GM12874 (cell line): ENCODE measurements around the gene SYNRG.

Source experiments
- TF ChIP-seq, protein P1 (sequence below): IDR thresholded peaks from 2 replicates; pipeline ENCODE4 v1.5.1; 2011; ENCODE audit warnings: low read depth, mild to moderate bottlenecking, control low read depth, low read length, moderate library complexity; ENCODE audit not compliant: insufficient read depth

Gene SYNRG, protein sequence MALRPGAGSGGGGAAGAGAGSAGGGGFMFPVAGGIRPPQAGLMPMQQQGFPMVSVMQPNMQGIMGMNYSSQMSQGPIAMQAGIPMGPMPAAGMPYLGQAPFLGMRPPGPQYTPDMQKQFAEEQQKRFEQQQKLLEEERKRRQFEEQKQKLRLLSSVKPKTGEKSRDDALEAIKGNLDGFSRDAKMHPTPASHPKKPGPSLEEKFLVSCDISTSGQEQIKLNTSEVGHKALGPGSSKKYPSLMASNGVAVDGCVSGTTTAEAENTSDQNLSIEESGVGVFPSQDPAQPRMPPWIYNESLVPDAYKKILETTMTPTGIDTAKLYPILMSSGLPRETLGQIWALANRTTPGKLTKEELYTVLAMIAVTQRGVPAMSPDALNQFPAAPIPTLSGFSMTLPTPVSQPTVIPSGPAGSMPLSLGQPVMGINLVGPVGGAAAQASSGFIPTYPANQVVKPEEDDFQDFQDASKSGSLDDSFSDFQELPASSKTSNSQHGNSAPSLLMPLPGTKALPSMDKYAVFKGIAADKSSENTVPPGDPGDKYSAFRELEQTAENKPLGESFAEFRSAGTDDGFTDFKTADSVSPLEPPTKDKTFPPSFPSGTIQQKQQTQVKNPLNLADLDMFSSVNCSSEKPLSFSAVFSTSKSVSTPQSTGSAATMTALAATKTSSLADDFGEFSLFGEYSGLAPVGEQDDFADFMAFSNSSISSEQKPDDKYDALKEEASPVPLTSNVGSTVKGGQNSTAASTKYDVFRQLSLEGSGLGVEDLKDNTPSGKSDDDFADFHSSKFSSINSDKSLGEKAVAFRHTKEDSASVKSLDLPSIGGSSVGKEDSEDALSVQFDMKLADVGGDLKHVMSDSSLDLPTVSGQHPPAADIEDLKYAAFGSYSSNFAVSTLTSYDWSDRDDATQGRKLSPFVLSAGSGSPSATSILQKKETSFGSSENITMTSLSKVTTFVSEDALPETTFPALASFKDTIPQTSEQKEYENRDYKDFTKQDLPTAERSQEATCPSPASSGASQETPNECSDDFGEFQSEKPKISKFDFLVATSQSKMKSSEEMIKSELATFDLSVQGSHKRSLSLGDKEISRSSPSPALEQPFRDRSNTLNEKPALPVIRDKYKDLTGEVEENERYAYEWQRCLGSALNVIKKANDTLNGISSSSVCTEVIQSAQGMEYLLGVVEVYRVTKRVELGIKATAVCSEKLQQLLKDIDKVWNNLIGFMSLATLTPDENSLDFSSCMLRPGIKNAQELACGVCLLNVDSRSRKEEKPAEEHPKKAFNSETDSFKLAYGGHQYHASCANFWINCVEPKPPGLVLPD (N-terminal part only)

GRCh38 chr17:37609170-37610040 is at the start of gene SYNRG:
TSS of gene SYNRG (minus strand) at chr17:37609418. CDS start at chr17:37609355, 63 bp downstream.
- TF ChIP-seq, protein P1, sequence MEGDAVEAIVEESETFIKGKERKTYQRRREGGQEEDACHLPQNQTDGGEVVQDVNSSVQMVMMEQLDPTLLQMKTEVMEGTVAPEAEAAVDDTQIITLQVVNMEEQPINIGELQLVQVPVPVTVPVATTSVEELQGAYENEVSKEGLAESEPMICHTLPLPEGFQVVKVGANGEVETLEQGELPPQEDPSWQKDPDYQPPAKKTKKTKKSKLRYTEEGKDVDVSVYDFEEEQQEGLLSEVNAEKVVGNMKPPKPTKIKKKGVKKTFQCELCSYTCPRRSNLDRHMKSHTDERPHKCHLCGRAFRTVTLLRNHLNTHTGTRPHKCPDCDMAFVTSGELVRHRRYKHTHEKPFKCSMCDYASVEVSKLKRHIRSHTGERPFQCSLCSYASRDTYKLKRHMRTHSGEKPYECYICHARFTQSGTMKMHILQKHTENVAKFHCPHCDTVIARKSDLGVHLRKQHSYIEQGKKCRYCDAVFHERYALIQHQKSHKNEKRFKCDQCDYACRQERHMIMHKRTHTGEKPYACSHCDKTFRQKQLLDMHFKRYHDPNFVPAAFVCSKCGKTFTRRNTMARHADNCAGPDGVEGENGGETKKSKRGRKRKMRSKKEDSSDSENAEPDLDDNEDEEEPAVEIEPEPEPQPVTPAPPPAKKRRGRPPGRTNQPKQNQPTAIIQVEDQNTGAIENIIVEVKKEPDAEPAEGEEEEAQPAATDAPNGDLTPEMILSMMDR: peak; percentile 52

GRCh38 chr17:37657202-37657601 is 48.0 kb upstream of the SYNRG start:
- TF ChIP-seq, protein P1: no peak

DNA sequence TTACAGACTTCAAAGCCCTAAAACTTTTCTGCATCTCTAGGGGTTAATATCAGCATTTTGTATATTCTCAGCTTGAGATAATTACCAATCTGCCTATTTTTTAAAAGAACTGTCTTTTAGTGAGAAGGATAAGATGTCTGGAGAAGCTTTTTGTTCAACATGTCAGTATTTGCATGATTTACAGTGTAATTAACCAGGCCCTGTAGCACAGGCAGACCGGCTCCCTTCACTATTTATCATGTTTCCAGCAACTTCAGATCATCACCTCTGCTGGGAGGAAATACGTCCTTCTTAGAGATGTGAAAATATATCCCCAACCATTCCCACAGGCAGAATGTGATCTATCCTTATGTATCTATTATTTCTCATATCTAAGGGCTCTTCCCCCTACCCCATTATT is 42.6 kb upstream of the SYNRG start:
- TF ChIP-seq, protein P1: no peak

- TF ChIP-seq, protein P1: peak; percentile 34; the same call in 1 of the 2 replicates
Measured at GRCh38 chr17:37650419-37651003, 41.3 kb upstream of the SYNRG start.

- TF ChIP-seq, protein P1: no peak
Measured at GRCh38 chr17:37648555-37648954, 39.3 kb upstream of the SYNRG start.

DNA sequence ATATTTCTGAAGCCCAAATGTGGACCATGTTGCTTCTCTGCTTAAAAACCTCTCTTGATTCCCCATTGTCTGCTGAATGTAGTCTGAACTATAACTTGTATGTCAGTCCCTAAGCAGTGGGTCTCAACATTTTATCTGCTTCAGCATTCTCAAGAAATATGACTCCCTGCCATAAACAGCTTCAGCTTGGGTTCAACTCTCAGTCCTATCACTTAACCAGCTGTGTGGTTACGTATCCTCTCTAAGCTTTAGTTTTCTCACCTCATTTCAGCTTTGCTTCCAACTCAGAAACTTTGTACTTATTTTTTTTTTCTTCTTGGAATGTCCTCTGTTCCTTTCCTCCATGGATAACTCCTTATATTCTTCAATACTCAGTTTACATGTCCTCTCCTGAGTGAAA is 38.6 kb upstream of the SYNRG start:
- TF ChIP-seq, protein P1: no peak
